Astrocyte (in vitro differentiated cells and primary cell): ENCODE data around the gene CEP128. TPM values are rescaled to one million over a fixed set of nuclear protein-coding genes. Genes with fewer than 3 reads are reported as not detected.
"Not testable (repeated sequence)": the region's sequence is repeated elsewhere in the genome, so short reads cannot be mapped to it uniquely, and the experiment has no call there.

Source experiments
- DNase-seq: peaks from one replicate; pipeline ENCODE4 v3.0.0-alpha.2; 2010; ENCODE audit warnings: low read depth
- FAIRE-seq: peaks from 2 replicates; lab custom pipeline; 2011; peaks lifted over from hg19 to GRCh38; lab: Jason Lieb, UNC
- H2AFZ ChIP-seq: 2 replicates; pipeline ENCODE4 v1.6.0; 2012; ENCODE audit warnings: low read depth, low read length, inconsistent platforms
- H3K27ac ChIP-seq: 2 replicates; pipeline ENCODE4 v1.5.1; 2011; ENCODE audit warnings: low read depth, low read length, inconsistent platforms
- H3K27me3 ChIP-seq: 2 replicates; pipeline ENCODE4 v1.6.0; 2011; ENCODE audit warnings: low read length, inconsistent platforms; ENCODE audit not compliant: insufficient read depth
- H3K36me3 ChIP-seq: 2 replicates; pipeline ENCODE4 v1.5.1; 2011; ENCODE audit warnings: low read length, inconsistent platforms; ENCODE audit not compliant: insufficient read depth
- H3K4me1 ChIP-seq: 2 replicates; pipeline ENCODE4 v1.5.1; 2011; ENCODE audit warnings: low read length, inconsistent platforms; ENCODE audit not compliant: insufficient read depth
- H3K4me2 ChIP-seq: 2 replicates; pipeline ENCODE4 v1.6.0; 2012; ENCODE audit warnings: low read length, inconsistent platforms
- H3K4me3 ChIP-seq: 2 replicates; pipeline ENCODE4 v1.5.1; 2011; ENCODE audit warnings: low read depth, mild to moderate bottlenecking, low read length, inconsistent platforms; ENCODE audit not compliant: insufficient read depth
- H3K79me2 ChIP-seq: 2 replicates; pipeline ENCODE4 v1.6.0; 2012; ENCODE audit warnings: mild to moderate bottlenecking, low read length, inconsistent platforms; ENCODE audit not compliant: insufficient read depth
- H3K9ac ChIP-seq: 2 replicates; pipeline ENCODE4 v1.6.0; 2012; ENCODE audit warnings: mild to moderate bottlenecking, low read length, inconsistent platforms
- H3K9me3 ChIP-seq: 2 replicates; pipeline ENCODE4 v1.5.1; 2012; ENCODE audit warnings: low read depth, mild to moderate bottlenecking, low read length, inconsistent platforms; ENCODE audit not compliant: insufficient read depth
- H4K20me1 ChIP-seq: 2 replicates; pipeline ENCODE4 v1.6.0; 2012; ENCODE audit warnings: low read length, inconsistent platforms; ENCODE audit not compliant: insufficient read depth
- H3K27ac Mint-ChIP-seq: one replicate; pipeline ENCODE4 v1.8.0; 2021; ENCODE audit warnings: mild to moderate bottlenecking, mixed read lengths; ENCODE audit not compliant: unreplicated experiment
- H3K27me3 Mint-ChIP-seq: one replicate; pipeline ENCODE4 v1.8.0; 2021; ENCODE audit warnings: low read depth, mixed read lengths; ENCODE audit not compliant: unreplicated experiment
- H3K36me3 Mint-ChIP-seq: one replicate; pipeline ENCODE4 v1.8.0; 2021; ENCODE audit warnings: low read depth, mixed read lengths; ENCODE audit not compliant: unreplicated experiment
- H3K4me1 Mint-ChIP-seq: one replicate; pipeline ENCODE4 v1.8.0; 2021; ENCODE audit warnings: low read depth, mixed read lengths; ENCODE audit not compliant: unreplicated experiment
- H3K4me3 Mint-ChIP-seq: one replicate; pipeline ENCODE4 v1.8.0; 2021; ENCODE audit warnings: mild to moderate bottlenecking, moderate library complexity, mixed read lengths; ENCODE audit not compliant: unreplicated experiment
- H3K9me3 Mint-ChIP-seq: one replicate; pipeline ENCODE4 v1.8.0; 2021; ENCODE audit warnings: mild to moderate bottlenecking, mixed read lengths; ENCODE audit not compliant: unreplicated experiment
- CTCF ChIP-seq: IDR thresholded peaks from 2 replicates; pipeline ENCODE4 v1.5.1; 2011; ENCODE audit warnings: low read depth, mild to moderate bottlenecking, inconsistent platforms, low read length, moderate library complexity; ENCODE audit not compliant: insufficient read depth
- EZH2 ChIP-seq: IDR thresholded peaks from 2 replicates; pipeline ENCODE4 v1.6.1; 2012; ENCODE audit warnings: mild to moderate bottlenecking, low read length, inconsistent platforms; ENCODE audit not compliant: insufficient read depth
- total RNA-seq: library from RNA; stranded (reverse); gene quantifications from 2 replicates; pipeline ENCODE4 v1.2.1, GENCODE V29; 2021

The CEP128 gene
- total RNA-seq, 1 donor from 2014 or later = 6.4 TPM

GRCh38 chr14:80954687-80955299 is 13.3 kb upstream of the CEP128 start:
- no peaks in the 10 kb centered on the region for H3K36me3 Mint-ChIP-seq
- H3K9ac ChIP-seq = peak overlapping the region; percentile 69
- H3K4me3 Mint-ChIP-seq = peak overlapping the region; percentile 85
- DNase-seq (peak; percentile 63), FAIRE-seq (peak; percentile 90)
- no peaks in the 10 kb centered on the region for H3K4me1 ChIP-seq
- no peak overlapping the region for H3K27ac ChIP-seq
- peak overlapping the region; percentile 99 for H3K4me2 ChIP-seq
- H3K4me3 ChIP-seq = peak overlapping the region; percentile 62
- no peaks in the 10 kb centered on the region for H3K36me3 ChIP-seq
- peaks cover 9% of the 10 kb centered on the region for H3K27me3 ChIP-seq
- no peaks in the 10 kb centered on the region for H4K20me1 ChIP-seq
- H2AFZ ChIP-seq = peak overlapping the region; percentile 94
- H3K27me3 Mint-ChIP-seq = peaks cover 20% of the 10 kb centered on the region
- H3K4me1 Mint-ChIP-seq = no peaks in the 10 kb centered on the region
- no peaks in the 10 kb centered on the region for H3K9me3 ChIP-seq
- TF ChIP-seq EZH2 (no peak), CTCF (peak; percentile 77)
- H3K9me3 Mint-ChIP-seq = no peaks in the 10 kb centered on the region
- H3K27ac Mint-ChIP-seq = no peak overlapping the region
- H3K79me2 ChIP-seq = no peaks in the 10 kb centered on the region

- not testable (repeated sequence) for H3K4me2 ChIP-seq, H3K27ac Mint-ChIP-seq, DNase-seq, H3K4me1 Mint-ChIP-seq, H3K9me3 Mint-ChIP-seq, FAIRE-seq, H3K36me3 Mint-ChIP-seq, H3K4me3 ChIP-seq, H3K27me3 ChIP-seq, H3K27ac ChIP-seq, H3K9ac ChIP-seq, H3K4me3 Mint-ChIP-seq, H4K20me1 ChIP-seq, H2AFZ ChIP-seq, H3K36me3 ChIP-seq, H3K9me3 ChIP-seq, H3K79me2 ChIP-seq, H3K4me1 ChIP-seq
- H3K27me3 Mint-ChIP-seq = peaks cover 23% of the 10 kb centered on the region
Observed at GRCh38 chr14:80953211-80953610, 11.7 kb upstream of the CEP128 start.

GRCh38 chr14:80951491-80951890 is 10.0 kb upstream of the CEP128 start:
- Histone ChIP-seq H2AFZ (no peak overlapping the region), H3K9me3 (no peaks in the 10 kb centered on the region), H3K4me2 (no peak overlapping the region), H3K4me3 (no peak overlapping the region), H3K36me3 (no peaks in the 10 kb centered on the region), H3K79me2 (no peaks in the 10 kb centered on the region), H3K9ac (no peak overlapping the region), H3K4me1 (no peaks in the 10 kb centered on the region), H4K20me1 (no peaks in the 10 kb centered on the region), H3K27me3 (peaks cover 4% of the 10 kb centered on the region), H3K27ac (no peak overlapping the region)
- Mint-ChIP-seq H3K4me1 (no peaks in the 10 kb centered on the region), H3K36me3 (no peaks in the 10 kb centered on the region), H3K9me3 (no peaks in the 10 kb centered on the region), H3K27ac (no peak overlapping the region), H3K4me3 (no peak overlapping the region), H3K27me3 (peaks cover 11% of the 10 kb centered on the region)
- no peak for DNase-seq
- TF ChIP-seq CTCF = no peak
- no peak for TF ChIP-seq EZH2
- no peak for FAIRE-seq
